Ramos (cell line): Measurements from ENCODE around the gene NFAT5.

Source experiments
- in situ Hi-C: fragments of 300-500 bp; cut with MboI; formaldehyde crosslinking; loops from one replicate; pipeline ENCODE4 v1.14.3; 2022; ENCODE audit warnings: low sequenced_read_pairs; ENCODE audit not compliant: unreplicated experiment

Gene NFAT5

DNA sequence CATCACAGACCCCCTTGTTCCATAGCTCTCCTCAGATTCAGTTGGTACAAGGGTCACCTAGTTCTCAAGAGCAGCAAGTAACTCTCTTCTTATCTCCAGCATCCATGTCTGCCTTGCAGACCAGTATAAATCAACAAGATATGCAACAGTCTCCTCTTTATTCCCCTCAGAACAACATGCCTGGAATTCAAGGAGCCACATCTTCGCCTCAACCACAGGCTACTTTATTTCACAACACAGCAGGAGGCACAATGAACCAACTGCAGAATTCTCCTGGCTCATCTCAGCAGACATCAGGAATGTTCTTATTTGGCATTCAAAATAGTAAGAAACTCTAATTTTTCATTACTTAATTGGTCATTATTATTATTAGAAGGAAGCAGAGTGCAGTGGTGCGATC lies 128.2 kb downstream of the NFAT5 start:
- in situ Hi-C loops: no loop called here

- in situ Hi-C loops: no loop called here
Observed at GRCh38 chr16:69698404-69698803, 132.6 kb downstream of the NFAT5 start.

DNA sequence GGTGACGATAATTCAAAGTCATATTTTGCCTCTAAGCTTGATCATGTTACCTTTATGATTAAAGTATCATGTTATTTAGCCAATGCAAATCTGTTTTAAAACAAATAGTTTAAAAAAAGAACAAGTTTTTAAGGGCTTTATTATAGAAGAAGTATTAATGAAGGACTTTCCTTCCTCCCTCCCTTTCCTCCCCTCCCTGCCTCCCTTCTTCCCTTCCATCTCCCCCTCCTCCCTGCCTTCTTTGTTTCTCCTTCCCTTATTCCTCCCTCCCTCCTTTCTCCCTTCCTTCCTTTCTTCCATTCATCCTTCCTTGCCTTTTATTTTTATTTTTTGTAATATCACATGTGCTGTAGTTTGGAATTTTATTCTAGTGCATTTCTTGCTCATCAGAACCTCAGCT lies 134.1 kb downstream of the NFAT5 start:
- in situ Hi-C loops: no loop called here

GRCh38 chr16:69701452-69701851 lies 135.7 kb downstream of the NFAT5 start:
- in situ Hi-C loops: no loop called here

- in situ Hi-C loops: no loop called here
Observed at GRCh38 chr16:69701866-69702265, 136.1 kb downstream of the NFAT5 start.

GRCh38 chr16:69703638-69704037 lies 137.9 kb downstream of the NFAT5 start:
- in situ Hi-C loops: no loop called here

DNA sequence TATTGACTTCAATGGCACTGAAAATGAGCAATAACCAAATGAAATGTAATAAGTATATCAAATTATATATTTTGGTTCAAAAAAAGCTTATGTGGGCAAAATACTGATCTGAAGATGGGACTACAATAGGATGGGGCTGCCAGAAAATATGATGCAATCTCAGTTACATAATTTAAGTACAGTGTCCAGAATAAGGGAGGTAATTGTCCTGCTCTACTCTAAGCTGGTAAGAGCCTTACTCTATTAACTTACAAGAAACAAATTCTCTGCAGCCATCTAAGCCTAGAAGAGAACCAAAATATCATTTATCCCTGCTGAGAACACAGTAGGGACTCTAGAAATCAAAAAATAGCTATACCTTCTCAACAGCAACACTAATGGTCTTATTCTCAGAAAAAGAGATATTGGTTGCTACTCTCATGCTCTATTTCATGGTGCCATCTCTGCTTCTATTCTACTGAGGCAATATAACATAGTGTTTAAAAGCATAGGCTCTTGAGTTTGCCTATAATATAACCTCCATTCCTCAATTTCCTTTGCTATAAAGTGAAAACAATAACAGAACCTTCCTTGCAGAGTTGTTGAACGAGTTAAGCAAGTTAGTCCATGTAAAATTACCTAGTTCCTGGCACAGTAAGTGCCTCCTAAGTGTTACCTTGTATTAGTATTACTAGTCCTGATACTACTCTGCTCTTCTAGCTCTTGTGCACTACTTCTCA lies 140.6 kb downstream of the NFAT5 start:
- in situ Hi-C loops: no loop called here

GRCh38 chr16:69706975-69707340 lies 141.2 kb downstream of the NFAT5 start:
- in situ Hi-C loops: no loop called here

DNA sequence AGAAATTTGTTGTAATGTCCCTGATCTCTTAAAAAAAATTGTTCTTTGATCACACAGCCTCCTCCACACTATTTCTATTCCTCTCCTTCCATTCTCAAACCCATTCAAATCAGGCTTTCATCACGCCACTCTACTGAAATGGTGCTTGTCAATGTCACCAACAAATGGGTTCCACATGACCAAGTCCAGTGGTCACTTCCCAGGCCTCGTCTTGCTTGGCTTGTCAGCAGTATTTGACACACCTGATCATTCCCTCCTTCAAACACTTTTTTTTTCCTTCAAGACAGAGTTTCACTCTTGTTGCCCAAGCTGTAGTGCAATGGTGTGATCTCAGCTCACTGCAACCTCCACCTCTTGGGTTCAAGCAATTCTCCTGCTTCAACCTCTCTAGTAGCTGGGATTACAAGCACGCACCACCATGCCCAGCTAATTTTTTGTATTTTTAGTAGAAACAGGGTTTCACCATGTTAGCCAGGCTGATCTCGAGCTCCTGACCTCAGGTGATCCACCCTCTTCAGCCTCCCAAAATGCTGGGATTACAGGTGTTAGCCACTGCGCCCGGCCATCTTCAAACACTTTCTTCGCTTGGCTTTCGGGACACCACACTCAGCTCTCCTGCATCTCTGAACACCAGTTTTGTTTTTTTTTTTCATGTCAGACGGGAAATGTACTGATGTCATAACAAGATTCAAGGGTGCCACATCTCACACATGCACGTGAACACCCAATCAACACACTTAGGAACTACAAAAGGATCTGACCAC lies 142.3 kb downstream of the NFAT5 start:
- in situ Hi-C loops: no loop called here

DNA sequence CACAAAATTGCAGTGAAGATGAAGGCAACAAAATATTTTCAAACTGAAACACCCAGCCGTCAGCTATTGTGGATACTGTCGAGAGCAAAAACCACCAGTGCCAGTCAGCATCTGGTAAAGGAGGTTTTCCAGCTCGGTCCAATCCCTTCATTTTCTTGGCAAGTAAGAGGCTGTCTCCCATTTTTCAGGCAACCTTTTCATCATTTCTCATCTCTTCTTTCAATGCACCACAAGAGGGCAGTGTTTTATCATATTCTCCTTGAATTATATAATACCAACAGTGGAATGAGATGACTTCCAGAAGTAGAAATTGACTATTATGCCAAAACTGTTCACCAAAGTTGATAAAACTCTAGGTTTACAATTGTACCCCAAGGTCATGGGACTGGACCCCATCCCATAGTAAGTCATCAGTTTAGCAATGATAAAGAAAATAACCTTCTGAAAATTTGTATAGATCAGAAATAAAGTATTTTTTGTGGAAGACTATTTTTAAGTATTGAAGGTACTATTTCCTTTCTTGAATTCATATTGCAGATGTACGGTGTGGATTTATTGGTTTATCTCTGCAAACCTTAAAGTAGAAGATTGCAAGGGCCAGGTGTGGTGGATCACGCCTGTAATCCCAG lies 143.8 kb downstream of the NFAT5 start:
- in situ Hi-C loops: loop anchor here (10.0 kb wide), 1 partner anchor 225 kb away; no protein-coding TSS in a partner anchor

DNA sequence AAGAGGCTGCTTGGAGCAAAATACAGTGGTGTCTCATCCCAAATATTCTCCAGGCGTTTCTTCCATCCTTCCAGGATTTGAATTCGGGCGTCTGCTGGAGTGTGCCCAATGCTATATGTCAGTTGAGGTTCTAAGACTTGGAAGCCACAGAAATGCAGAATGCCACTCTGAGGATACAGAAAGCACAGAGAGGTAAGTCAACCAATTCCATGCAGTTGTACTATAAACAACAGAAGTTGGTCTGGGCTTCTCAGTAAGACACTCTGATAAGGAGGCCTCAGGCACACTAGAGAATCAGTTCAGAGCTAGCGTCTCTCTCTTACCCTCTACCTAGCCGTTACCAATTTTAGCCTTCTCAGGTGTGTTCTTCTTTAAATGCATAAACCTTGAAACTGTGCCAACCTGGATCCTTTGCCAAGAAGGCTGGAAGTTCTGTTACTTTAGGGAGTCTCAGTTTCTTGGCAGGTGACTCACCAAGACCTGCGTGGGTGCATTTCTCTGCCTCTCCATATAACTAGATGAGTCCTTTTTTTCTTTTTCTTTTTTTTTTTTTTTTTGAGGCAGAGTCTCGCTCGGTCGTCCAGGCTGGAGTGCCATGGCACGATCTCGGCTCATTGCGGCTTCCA lies 145.5 kb downstream of the NFAT5 start:
- in situ Hi-C loops: loop anchor here (10.0 kb wide), 1 partner anchor 224 kb away; no protein-coding TSS in a partner anchor

GRCh38 chr16:69712277-69712676 lies 146.5 kb downstream of the NFAT5 start:
- in situ Hi-C loops: loop anchor here (10.0 kb wide), 1 partner anchor 223 kb away; no protein-coding TSS in a partner anchor

GRCh38 chr16:69712914-69713581 lies 147.3 kb downstream of the NFAT5 start:
- in situ Hi-C loops: loop anchor here (10.0 kb wide), 1 partner anchor 222 kb away; no protein-coding TSS in a partner anchor

DNA sequence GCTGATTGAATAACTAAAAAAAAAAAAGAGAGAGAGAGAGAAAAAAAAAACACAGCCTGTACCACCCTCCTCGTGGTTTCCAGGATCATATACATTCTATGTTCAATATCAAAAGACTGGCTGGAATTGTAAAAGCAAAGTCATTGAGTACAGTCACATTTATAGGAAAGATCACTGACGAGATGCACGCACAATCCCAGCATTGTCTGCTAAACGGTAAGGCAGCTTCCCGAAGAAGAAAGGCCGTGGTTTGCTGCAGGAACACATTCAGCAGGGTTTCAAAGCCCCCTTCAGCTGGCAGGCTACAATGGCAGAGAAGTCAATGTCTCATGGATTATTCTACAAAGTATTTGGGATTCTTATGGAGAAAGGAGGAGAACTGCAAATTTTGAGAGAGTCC lies 151.3 kb downstream of the NFAT5 start:
- in situ Hi-C loops: loop anchor here (10.0 kb wide), 1 partner anchor 218 kb away; no protein-coding TSS in a partner anchor

DNA sequence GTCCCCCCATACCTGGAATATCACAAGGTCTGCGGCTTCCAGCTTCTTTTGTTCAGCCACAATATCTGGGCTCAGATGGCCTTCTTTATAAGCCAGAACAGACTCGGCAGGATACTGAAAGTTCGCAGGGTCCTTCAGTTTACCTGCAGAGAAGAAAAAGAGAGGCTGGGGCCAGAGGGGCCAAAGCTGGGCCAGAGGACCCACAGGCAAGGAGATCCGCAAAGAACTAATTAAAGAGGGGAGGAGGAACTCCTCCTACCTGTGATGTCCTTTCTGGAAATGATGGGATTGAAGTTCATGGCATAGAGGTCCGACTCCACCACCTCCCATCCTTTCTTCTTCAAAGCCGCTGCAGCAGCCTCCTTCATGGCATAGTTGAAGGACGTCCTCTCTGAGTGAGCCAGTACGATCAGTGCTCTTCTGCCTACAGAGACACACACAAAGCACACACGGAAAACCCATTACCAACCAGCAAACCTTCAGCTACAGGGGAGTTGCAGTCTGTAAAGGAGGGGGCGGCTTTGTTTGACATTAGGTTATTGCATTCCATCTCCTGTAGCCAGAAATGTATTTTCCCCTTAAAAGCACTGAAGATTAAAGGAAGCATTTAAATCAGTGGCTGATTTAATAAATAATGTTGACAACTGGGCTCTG lies 152.5 kb downstream of the NFAT5 start:
- in situ Hi-C loops: loop anchor here (10.0 kb wide), 1 partner anchor 217 kb away; no protein-coding TSS in a partner anchor

GRCh38 chr16:69720822-69721430 lies 155.2 kb downstream of the NFAT5 start:
- in situ Hi-C loops: no loop called here

DNA sequence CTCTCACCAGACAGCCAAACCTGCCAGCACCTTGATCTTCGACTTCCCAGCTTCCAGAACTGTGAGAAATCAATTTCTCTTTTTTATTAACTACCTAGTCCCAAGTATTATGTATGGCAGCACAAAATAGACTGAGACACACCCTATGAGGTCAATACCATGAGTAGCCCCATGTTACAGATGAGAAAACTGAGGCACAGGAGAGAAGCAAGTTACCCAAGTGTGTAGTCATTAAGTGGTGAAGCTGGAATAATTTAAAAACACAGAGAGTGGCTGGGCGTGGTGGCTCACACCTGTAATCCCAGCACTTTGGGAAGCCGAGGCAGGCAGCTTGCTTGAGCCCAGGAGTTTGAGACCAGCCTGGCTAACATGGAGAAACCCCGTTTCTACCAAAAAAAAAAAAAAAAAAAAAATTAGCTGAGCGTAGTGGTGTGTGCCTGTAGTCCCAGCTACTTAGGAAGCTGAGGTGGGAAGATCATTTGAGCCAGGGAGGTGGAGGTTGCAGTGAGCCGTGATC lies 155.7 kb downstream of the NFAT5 start:
- in situ Hi-C loops: no loop called here

GRCh38 chr16:69724414-69724873 lies 158.7 kb downstream of the NFAT5 start:
- in situ Hi-C loops: no loop called here

DNA sequence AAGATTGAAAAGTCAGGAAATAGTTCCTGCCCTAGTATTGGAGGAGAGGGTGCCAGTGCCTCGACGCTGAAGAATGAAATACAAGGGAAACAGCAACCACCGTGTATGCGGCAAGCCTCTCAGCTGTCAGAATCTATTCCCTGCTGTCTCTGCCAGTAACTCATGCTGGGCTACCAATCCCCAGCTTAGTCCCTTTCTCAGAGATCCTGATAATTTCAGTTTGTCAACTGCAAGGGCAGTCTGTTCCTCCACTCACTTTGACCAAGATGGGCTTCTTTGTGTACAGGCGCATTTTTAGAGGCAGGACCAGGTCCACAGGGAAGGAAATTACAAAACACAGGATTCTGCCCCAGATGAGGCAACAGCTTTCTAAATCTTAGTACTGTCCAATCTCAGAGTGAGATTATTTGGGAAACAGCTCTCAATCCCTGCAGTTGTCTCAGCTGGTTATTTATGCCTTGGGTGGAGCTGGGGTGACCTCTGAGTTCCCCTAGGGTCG lies 159.3 kb downstream of the NFAT5 start:
- in situ Hi-C loops: no loop called here
